Measurements from ENCODE around the gene CLPSL2. TPM values are rescaled to one million over a fixed set of nuclear protein-coding genes. Genes with fewer than 3 reads are reported as not detected.

CLPSL2 gene
- total and polyA plus RNA-seq, 2 donors: 0.09 TPM; not detected in 1

DNA sequence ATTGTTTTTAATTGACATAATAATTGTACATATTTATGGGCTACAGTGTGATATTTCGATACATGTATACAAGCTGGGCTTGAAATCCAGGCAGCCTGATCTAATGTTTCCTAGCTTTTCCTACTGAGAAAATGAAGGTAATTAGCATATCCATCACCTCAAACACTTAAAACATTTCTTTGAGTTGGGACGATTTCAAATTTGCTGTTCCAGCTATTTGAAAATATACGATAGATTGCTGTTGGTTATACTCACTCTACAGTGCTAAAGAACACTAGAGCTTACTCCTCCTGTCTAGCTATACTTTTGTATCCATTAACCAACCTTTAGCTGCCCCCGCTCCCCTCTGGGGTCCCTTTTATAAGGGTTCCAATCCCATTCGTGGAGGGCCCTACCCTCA, 33.4 kb downstream of the CLPSL2 start:
- Histone ChIP-seq H3K9me3 (ENCODE audit: control insufficient read depth in 2 of 2, insufficient read depth in 1 of 2, low read length in 1 of 2) (no peaks in the 10 kb centered on the region), H3K4me1 (ENCODE audit: control insufficient read depth in 2 of 2, insufficient read depth in 2 of 2, low read length in 2 of 2) (peaks cover 2% of the 10 kb centered on the region in 2 donors), H3K27me3 (ENCODE audit: control insufficient read depth in 2 of 2, insufficient read depth in 1 of 2, low read length in 1 of 2) (peaks cover 0 to 12% of the 10 kb centered on the region in 2 donors), H3K36me3 (ENCODE audit: control insufficient read depth in 2 of 2, insufficient read depth in 2 of 2, low read length in 1 of 2) (no peaks in the 10 kb centered on the region), H3K27ac (ENCODE audit: low read depth in 1 of 2, low read length in 1 of 2) (no peak overlapping the region), H3K4me3 (ENCODE audit: low read length in 2 of 2) (no peak overlapping the region)
- no peak for DNase-seq (ENCODE audit: low read depth in 6 of 9, low spot score in 9 of 9)
- 88% methylated on average over 5 of the region's 5 CpGs for WGBS

- no peak overlapping the region for H3K4me3 ChIP-seq (ENCODE audit: low read length in 2 of 2)
- H3K27me3 ChIP-seq (ENCODE audit: control insufficient read depth in 2 of 2, insufficient read depth in 1 of 2, low read length in 1 of 2): peaks cover 0 to 2% of the 10 kb centered on the region in 2 donors
- peaks cover 0 to 1% of the 10 kb centered on the region in 2 donors for H3K9me3 ChIP-seq (ENCODE audit: control insufficient read depth in 2 of 2, insufficient read depth in 1 of 2, low read length in 1 of 2)
- no peak for DNase-seq (ENCODE audit: low read depth in 6 of 9, low spot score in 9 of 9)
- H3K36me3 ChIP-seq (ENCODE audit: control insufficient read depth in 2 of 2, insufficient read depth in 2 of 2, low read length in 1 of 2): no peaks in the 10 kb centered on the region
- no peaks in the 10 kb centered on the region for H3K4me1 ChIP-seq (ENCODE audit: control insufficient read depth in 2 of 2, insufficient read depth in 2 of 2, low read length in 2 of 2)
- no peak overlapping the region for H3K27ac ChIP-seq (ENCODE audit: low read depth in 1 of 2, low read length in 1 of 2)
- 86% methylated on average over 14 of the region's 14 CpGs for WGBS
These were observed 34.7 kb downstream of the CLPSL2 start for GRCh38 chr6:35810971-35811698.

DNA sequence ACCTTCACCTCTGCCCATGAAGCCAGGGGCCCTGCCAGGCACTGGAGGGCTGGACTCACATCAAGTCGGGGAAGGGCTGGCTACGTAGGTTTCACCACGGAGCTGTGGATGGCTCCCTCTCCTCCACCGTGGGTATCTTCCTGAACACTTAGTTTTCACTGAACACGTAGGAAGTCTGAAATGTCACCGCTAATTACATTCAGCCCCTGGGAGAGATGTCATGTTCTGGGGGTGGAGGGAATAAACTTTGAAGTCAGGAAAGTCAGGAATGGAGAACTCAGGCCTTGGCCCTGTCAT, 35.2 kb downstream of the CLPSL2 start:
- H3K4me3 ChIP-seq (ENCODE audit: low read length in 2 of 2): no peak overlapping the region
- peaks cover 0 to 2% of the 10 kb centered on the region in 2 donors for H3K27me3 ChIP-seq (ENCODE audit: control insufficient read depth in 2 of 2, insufficient read depth in 1 of 2, low read length in 1 of 2)
- no peaks in the 10 kb centered on the region for H3K36me3 ChIP-seq (ENCODE audit: control insufficient read depth in 2 of 2, insufficient read depth in 2 of 2, low read length in 1 of 2)
- no peak for DNase-seq (ENCODE audit: low read depth in 6 of 9, low spot score in 9 of 9)
- WGBS: 88% methylated on average over 6 of the region's 6 CpGs
- H3K4me1 ChIP-seq (ENCODE audit: control insufficient read depth in 2 of 2, insufficient read depth in 2 of 2, low read length in 2 of 2): no peaks in the 10 kb centered on the region
- peaks cover 0 to 6% of the 10 kb centered on the region in 2 donors for H3K9me3 ChIP-seq (ENCODE audit: control insufficient read depth in 2 of 2, insufficient read depth in 1 of 2, low read length in 1 of 2)
- no peak overlapping the region for H3K27ac ChIP-seq (ENCODE audit: low read depth in 1 of 2, low read length in 1 of 2)

GRCh38 chr6:35817515-35817914, 41.1 kb downstream of the CLPSL2 start:
- Histone ChIP-seq H3K9me3 (ENCODE audit: control insufficient read depth in 2 of 2, insufficient read depth in 1 of 2, low read length in 1 of 2) (peaks cover 0 to 10% of the 10 kb centered on the region in 2 donors), H3K27me3 (ENCODE audit: control insufficient read depth in 2 of 2, insufficient read depth in 1 of 2, low read length in 1 of 2) (no peaks in the 10 kb centered on the region), H3K4me3 (ENCODE audit: low read length in 2 of 2) (no peak overlapping the region), H3K36me3 (ENCODE audit: control insufficient read depth in 2 of 2, insufficient read depth in 2 of 2, low read length in 1 of 2) (no peaks in the 10 kb centered on the region), H3K27ac (ENCODE audit: low read depth in 1 of 2, low read length in 1 of 2) (no peak overlapping the region), H3K4me1 (ENCODE audit: control insufficient read depth in 2 of 2, insufficient read depth in 2 of 2, low read length in 2 of 2) (no peaks in the 10 kb centered on the region)
- DNase-seq (ENCODE audit: low read depth in 6 of 9, low spot score in 9 of 9): no peak

DNA sequence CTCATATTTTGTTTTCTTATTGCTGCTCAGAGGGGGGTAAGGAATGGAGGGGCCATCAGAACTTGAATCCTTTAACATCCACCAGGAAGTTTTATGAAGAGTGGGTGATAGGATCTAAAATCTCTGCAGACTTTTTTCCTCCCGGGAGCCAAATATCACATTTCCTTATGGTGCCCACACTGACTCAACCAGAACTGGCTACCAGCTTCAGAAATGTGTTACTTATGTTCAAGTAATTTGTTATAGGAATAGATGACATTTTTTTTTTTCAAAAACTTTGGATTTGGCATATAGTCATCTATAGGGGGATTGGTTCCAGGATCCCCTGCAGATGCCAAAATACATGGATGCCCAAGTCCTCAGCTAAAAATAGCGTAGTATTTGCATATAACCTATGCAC, 47.2 kb downstream of the CLPSL2 start:
- WGBS: 93% methylated on average over 2 of the region's 2 CpGs
- Histone ChIP-seq H3K9me3 (ENCODE audit: control insufficient read depth in 2 of 2, insufficient read depth in 1 of 2, low read length in 1 of 2) (no peaks in the 10 kb centered on the region), H3K4me3 (ENCODE audit: low read length in 2 of 2) (no peak overlapping the region), H3K4me1 (ENCODE audit: control insufficient read depth in 2 of 2, insufficient read depth in 2 of 2, low read length in 2 of 2) (no peaks in the 10 kb centered on the region), H3K27me3 (ENCODE audit: control insufficient read depth in 2 of 2, insufficient read depth in 1 of 2, low read length in 1 of 2) (no peaks in the 10 kb centered on the region), H3K36me3 (ENCODE audit: control insufficient read depth in 2 of 2, insufficient read depth in 2 of 2, low read length in 1 of 2) (no peaks in the 10 kb centered on the region), H3K27ac (ENCODE audit: low read depth in 1 of 2, low read length in 1 of 2) (no peak overlapping the region)
- DNase-seq (ENCODE audit: low read depth in 6 of 9, low spot score in 9 of 9): no peak

DNA sequence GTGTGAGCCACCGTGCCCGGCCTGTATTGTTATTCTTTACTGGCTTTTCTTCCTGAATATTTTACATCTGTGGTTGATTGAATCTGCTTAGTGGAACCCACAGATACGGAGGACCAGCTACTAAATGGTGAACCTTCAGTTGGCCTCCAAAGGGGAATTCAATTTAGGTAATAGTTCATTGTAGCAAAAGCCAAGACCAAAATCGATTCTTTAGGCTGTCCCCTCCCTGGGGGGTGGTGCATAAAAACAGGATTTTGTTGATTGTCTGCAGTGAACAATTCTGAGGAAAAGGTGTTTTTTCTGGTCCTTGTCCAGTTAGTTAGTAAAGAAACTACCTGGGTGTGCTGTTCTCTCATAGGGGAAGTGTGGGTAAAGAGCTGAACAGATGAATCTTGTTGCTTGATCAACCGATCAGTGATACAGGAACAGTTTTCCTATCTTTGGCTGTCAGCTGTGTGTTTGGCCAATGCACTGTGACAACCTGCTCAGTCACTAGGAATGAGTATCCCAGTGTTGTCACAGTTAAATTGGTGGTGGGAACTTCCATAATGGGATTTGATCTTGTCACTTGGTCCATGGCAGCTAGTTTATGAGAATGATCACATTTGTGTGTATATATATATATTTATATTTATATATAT, 48.3 kb downstream of the CLPSL2 start:
- Histone ChIP-seq H3K27ac (ENCODE audit: low read depth in 1 of 2, low read length in 1 of 2) (no peak overlapping the region), H3K36me3 (ENCODE audit: control insufficient read depth in 2 of 2, insufficient read depth in 2 of 2, low read length in 1 of 2) (no peaks in the 10 kb centered on the region), H3K27me3 (ENCODE audit: control insufficient read depth in 2 of 2, insufficient read depth in 1 of 2, low read length in 1 of 2) (no peaks in the 10 kb centered on the region), H3K4me3 (ENCODE audit: low read length in 2 of 2) (no peak overlapping the region), H3K4me1 (ENCODE audit: control insufficient read depth in 2 of 2, insufficient read depth in 2 of 2, low read length in 2 of 2) (no peaks in the 10 kb centered on the region), H3K9me3 (ENCODE audit: control insufficient read depth in 2 of 2, insufficient read depth in 1 of 2, low read length in 1 of 2) (no peaks in the 10 kb centered on the region)
- 89% methylated on average over 5 of the region's 5 CpGs for WGBS
- DNase-seq (ENCODE audit: low read depth in 6 of 9, low spot score in 9 of 9): no peak

Other genes with a start within 250 kb of the CLPSL2 start
- gene FKBP5, start 87.7 kb upstream of the CLPSL2 start, total RNA-seq: 34.2 TPM
- 338 TPM for gene FKBP5, start 87.7 kb upstream of the CLPSL2 start, polyA plus RNA-seq
- 1.1 TPM for gene ARMC12, start 39.6 kb upstream of the CLPSL2 start, total RNA-seq
- gene ARMC12, start 39.6 kb upstream of the CLPSL2 start, polyA plus RNA-seq: 26.6 TPM
- not detected for gene CLPSL1, start 4.4 kb downstream of the CLPSL2 start, total RNA-seq
- gene CLPSL1, start 4.4 kb downstream of the CLPSL2 start, polyA plus RNA-seq: 0.14 TPM
- not detected for gene CLPS, start 20.7 kb downstream of the CLPSL2 start, total RNA-seq
- gene CLPS, start 20.7 kb downstream of the CLPSL2 start, polyA plus RNA-seq: 0.71 TPM
- gene LHFPL5, start 28.8 kb downstream of the CLPSL2 start, total RNA-seq: not detected
- 0.09 TPM for gene LHFPL5, start 28.8 kb downstream of the CLPSL2 start, polyA plus RNA-seq
- 32.4 TPM for gene SRPK1, start 144.5 kb downstream of the CLPSL2 start, total RNA-seq
- gene SRPK1, start 144.5 kb downstream of the CLPSL2 start, polyA plus RNA-seq: 17.3 TPM
- gene SLC26A8, start 248.0 kb downstream of the CLPSL2 start, total RNA-seq: 0.09 TPM
- gene SLC26A8, start 248.0 kb downstream of the CLPSL2 start, polyA plus RNA-seq: 0.11 TPM